H1 (cell line): ENCODE results near the gene TGM6.

Experiments
- CREB1 ChIP-seq: IDR thresholded peaks from 2 replicates; pipeline ENCODE4 v1.6.1; 2012; ENCODE audit warnings: inconsistent platforms
- EZH2 ChIP-seq: fragments of 200-600 bp; sonication (generic); IDR thresholded peaks from 2 replicates; pipeline ENCODE4 v1.7.1; 2012; ENCODE audit warnings: low read depth, mild to moderate bottlenecking, moderate library complexity, low read length, inconsistent platforms; ENCODE audit not compliant: severe bottlenecking
- KDM1A ChIP-seq: fragments of 200-600, 300-600 bp; sonication (generic); IDR thresholded peaks from 2 replicates; pipeline ENCODE4 v1.7.1; 2016; ENCODE audit warnings: mild to moderate bottlenecking, low read length, borderline replicate concordance
- KDM5A ChIP-seq: fragments of 200-600 bp; IDR thresholded peaks from 2 replicates; pipeline ENCODE4 v1.7.1; 2012; ENCODE audit warnings: mild to moderate bottlenecking, low read length, inconsistent platforms, mixed read lengths
- POLR2A ChIP-seq, 2 experiments: IDR thresholded peaks; 1 replicate in 1 of 2; 2 replicates in 1 of 2; pipeline ENCODE4 v1.6.1; 2011; ENCODE audit warnings: low read depth in 2 of 2, low read length in 2 of 2, mild to moderate bottlenecking in 2 of 2; ENCODE audit errors: control extremely low read depth in 1 of 2
- POLR2AphosphoS5 ChIP-seq: IDR thresholded peaks from 2 replicates; pipeline ENCODE4 v1.6.1; 2011; ENCODE audit warnings: low read depth, low read length
- RFX5 ChIP-seq: IDR thresholded peaks from 2 replicates; pipeline ENCODE4 v1.6.1; 2011; ENCODE audit warnings: low read depth, low read length, improper control_type of control experiment, borderline replicate concordance
- TF ChIP-seq, protein P1 (sequence below), 3 experiments: IDR thresholded peaks; 1 replicate in 2 of 3; 2 replicates in 1 of 3; pipeline versions ENCODE4 v1.5.1 to v1.6.1; 2011; ENCODE audit warnings: low read length in 3 of 3, mild to moderate bottlenecking in 3 of 3, inconsistent platforms in 2 of 3, low read depth in 1 of 3, moderate library complexity in 1 of 3; ENCODE audit not compliant: insufficient read depth in 1 of 3; ENCODE audit errors: control extremely low read depth in 1 of 3

DNA sequence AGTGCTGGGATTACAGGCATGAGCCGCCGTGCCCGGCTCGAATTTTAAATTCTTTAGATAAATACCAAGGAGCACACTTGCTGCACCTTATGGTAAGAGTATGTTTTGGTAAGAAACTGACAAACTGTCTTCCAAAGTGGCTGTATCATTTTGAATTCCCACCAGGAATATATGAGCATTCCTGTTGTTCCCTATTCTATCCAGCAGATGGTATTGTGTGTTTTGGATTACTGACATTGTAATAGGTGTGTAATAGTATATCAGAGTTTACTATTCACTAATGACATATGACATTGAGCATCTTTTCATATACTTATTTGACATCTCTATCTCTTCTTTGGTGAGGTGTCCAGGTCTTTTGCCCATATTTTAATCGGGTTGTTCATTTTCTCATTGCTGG, 40.5 kb downstream of the TGM6 start:
- TF ChIP-seq, protein P1, sequence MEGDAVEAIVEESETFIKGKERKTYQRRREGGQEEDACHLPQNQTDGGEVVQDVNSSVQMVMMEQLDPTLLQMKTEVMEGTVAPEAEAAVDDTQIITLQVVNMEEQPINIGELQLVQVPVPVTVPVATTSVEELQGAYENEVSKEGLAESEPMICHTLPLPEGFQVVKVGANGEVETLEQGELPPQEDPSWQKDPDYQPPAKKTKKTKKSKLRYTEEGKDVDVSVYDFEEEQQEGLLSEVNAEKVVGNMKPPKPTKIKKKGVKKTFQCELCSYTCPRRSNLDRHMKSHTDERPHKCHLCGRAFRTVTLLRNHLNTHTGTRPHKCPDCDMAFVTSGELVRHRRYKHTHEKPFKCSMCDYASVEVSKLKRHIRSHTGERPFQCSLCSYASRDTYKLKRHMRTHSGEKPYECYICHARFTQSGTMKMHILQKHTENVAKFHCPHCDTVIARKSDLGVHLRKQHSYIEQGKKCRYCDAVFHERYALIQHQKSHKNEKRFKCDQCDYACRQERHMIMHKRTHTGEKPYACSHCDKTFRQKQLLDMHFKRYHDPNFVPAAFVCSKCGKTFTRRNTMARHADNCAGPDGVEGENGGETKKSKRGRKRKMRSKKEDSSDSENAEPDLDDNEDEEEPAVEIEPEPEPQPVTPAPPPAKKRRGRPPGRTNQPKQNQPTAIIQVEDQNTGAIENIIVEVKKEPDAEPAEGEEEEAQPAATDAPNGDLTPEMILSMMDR (IDR thresholded peaks at IDR 0.05; ENCODE audit: control extremely low read depth in 1 of 3, insufficient read depth in 1 of 3, low read depth in 1 of 3, low read length in 3 of 3): peak in 1 of 3 experiments; percentile 13; a peak in 1 of 4 replicates
- TF ChIP-seq POLR2A (IDR thresholded peaks at IDR 0.05; ENCODE audit: control extremely low read depth in 1 of 2, low read depth in 2 of 2, low read length in 2 of 2) (no peak), EZH2 (no peak), RFX5 (no peak), CREB1 (no peak), KDM1A (no peak), POLR2AphosphoS5 (no peak), KDM5A (no peak)
